Hematopoietic multipotent progenitor cell treated with erythropoietin and hydrocortisone succinate and interleukin-3 and kit ligand, for 15 days (in vitro differentiated cells): Measurements from ENCODE around the gene GPRIN2.
"Not testable (repeated sequence)": the region's sequence is repeated elsewhere in the genome, so short reads cannot be mapped to it uniquely, and the experiment has no call there.

ENCODE experiments used
- DNase-seq: peaks from one replicate; pipeline ENCODE4 v3.0.0-alpha.2; 2015; ENCODE audit warnings: low spot score

GPRIN2 gene

GRCh38 chr10:46556515-46557318 is at the start of gene GPRIN2:
Gene GPRIN2 (minus strand): TSS chr10:46556658. CDS start chr10:46550736, 5,922 bp downstream.
- no peak for DNase-seq

- not testable (repeated sequence) for DNase-seq
Observed at GRCh38 chr10:46600516-46600915, 44.1 kb upstream of the GPRIN2 start.

- DNase-seq, result not testable (repeated sequence)
Observed at GRCh38 chr10:46597616-46598246, 41.3 kb upstream of the GPRIN2 start.

GRCh38 chr10:46596570-46596969 is 40.1 kb upstream of the GPRIN2 start:
- DNase-seq, result not testable (repeated sequence)

- DNase-seq, result not testable (repeated sequence)
Observed at GRCh38 chr10:46594453-46595063, 38.1 kb upstream of the GPRIN2 start.

GRCh38 chr10:46593307-46593706 is 36.8 kb upstream of the GPRIN2 start:
- DNase-seq, result not testable (repeated sequence)

- not testable (repeated sequence) for DNase-seq
Observed at GRCh38 chr10:46591053-46591452, 34.6 kb upstream of the GPRIN2 start.

- DNase-seq, result not testable (repeated sequence)
Observed at GRCh38 chr10:46589589-46589988, 33.1 kb upstream of the GPRIN2 start.

GRCh38 chr10:46588221-46588620 is 31.8 kb upstream of the GPRIN2 start:
- DNase-seq, result not testable (repeated sequence)

GRCh38 chr10:46587546-46587945 is 31.1 kb upstream of the GPRIN2 start:
- not testable (repeated sequence) for DNase-seq

- DNase-seq, result not testable (repeated sequence)
Observed at GRCh38 chr10:46585246-46585645, 28.8 kb upstream of the GPRIN2 start.

- not testable (repeated sequence) for DNase-seq
Observed at GRCh38 chr10:46584196-46584595, 27.7 kb upstream of the GPRIN2 start.

GRCh38 chr10:46582568-46582967 is 26.1 kb upstream of the GPRIN2 start:
- not testable (repeated sequence) for DNase-seq

- DNase-seq, result not testable (repeated sequence)
Observed at GRCh38 chr10:46581997-46582396, 25.5 kb upstream of the GPRIN2 start.

- not testable (repeated sequence) for DNase-seq
Observed at GRCh38 chr10:46579378-46579777, 22.9 kb upstream of the GPRIN2 start.

GRCh38 chr10:46578474-46579178 is 22.2 kb upstream of the GPRIN2 start, which contains the start of gene SYT15:
Gene SYT15 (plus strand): TSS chr10:46579128. CDS start chr10:46579169, 41 bp downstream.
- DNase-seq, result not testable (repeated sequence)

GRCh38 chr10:46577624-46578473 is 21.4 kb upstream of the GPRIN2 start:
- DNase-seq, result not testable (repeated sequence)

- not testable (repeated sequence) for DNase-seq
Observed at GRCh38 chr10:46573884-46574283, 17.4 kb upstream of the GPRIN2 start.

- DNase-seq, result not testable (repeated sequence)
Observed at GRCh38 chr10:46573314-46573713, 16.9 kb upstream of the GPRIN2 start.

- DNase-seq, result not testable (repeated sequence)
Observed at GRCh38 chr10:46572765-46573164, 16.3 kb upstream of the GPRIN2 start.

GRCh38 chr10:46570655-46571054 is 14.2 kb upstream of the GPRIN2 start:
- DNase-seq, result not testable (repeated sequence)
